ENCODE data around the gene TRPM6.

DNA sequence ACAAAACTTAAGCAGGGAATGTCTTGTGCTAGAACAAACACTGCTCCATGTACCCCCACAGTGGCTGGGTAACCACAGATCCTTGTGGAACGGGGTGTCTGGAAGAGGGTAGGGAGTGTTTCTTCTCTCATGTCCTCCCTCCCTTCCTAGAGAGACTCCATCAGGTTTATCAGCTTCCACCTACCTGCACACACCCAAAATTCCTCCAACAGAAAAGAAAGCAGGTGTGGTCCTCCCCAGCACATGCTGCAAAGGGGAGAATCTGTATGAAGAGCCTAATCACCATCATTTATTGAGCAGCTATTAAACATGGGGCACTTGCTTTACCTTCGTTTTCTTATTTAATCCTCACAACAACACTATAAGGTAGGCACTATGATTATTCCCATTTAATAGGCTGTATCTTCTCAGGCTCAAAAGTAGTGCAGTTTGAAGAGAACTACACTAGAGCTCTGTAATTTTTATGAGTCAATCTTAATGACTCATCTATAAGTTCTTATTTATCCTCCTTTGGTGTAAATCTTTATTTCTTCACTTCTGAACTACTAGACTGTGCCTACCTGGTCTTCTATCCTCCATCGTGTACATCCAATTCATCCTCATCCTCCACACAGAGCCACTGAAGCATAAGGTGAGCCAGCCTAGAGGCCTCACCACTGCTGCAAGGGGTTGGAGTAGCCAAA is 33.4 kb upstream of the TRPM6 start:
- TF ChIP-seq, protein P1, sequence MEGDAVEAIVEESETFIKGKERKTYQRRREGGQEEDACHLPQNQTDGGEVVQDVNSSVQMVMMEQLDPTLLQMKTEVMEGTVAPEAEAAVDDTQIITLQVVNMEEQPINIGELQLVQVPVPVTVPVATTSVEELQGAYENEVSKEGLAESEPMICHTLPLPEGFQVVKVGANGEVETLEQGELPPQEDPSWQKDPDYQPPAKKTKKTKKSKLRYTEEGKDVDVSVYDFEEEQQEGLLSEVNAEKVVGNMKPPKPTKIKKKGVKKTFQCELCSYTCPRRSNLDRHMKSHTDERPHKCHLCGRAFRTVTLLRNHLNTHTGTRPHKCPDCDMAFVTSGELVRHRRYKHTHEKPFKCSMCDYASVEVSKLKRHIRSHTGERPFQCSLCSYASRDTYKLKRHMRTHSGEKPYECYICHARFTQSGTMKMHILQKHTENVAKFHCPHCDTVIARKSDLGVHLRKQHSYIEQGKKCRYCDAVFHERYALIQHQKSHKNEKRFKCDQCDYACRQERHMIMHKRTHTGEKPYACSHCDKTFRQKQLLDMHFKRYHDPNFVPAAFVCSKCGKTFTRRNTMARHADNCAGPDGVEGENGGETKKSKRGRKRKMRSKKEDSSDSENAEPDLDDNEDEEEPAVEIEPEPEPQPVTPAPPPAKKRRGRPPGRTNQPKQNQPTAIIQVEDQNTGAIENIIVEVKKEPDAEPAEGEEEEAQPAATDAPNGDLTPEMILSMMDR (conservative IDR thresholded peaks at IDR 0.05; ENCODE audit: low read depth, low read length): no peak
- TF ChIP-seq EZH2 (IDR thresholded peaks at IDR 0.05; ENCODE audit: low read length, unreplicated experiment) (no peak), EZH2phosphoT487 (IDR thresholded peaks at IDR 0.05; ENCODE audit: borderline replicate concordance, low read length) (no peak)

All from PC-3 (cell line).